HepG2 (cell line): Measurements from ENCODE around the gene SEC24A. TPM values are rescaled to one million over a fixed set of nuclear protein-coding genes. Genes with fewer than 3 reads are reported as not detected.
"Not testable (repeated sequence)": the region's sequence is repeated elsewhere in the genome, so short reads cannot be mapped to it uniquely, and the experiment has no call there.

Experiments
- ATAC-seq: fragments of 200-7000 bp; cut with Tn5 transposase; 3 replicates; pipeline ENCODE4 v1.9.1; 2020; ENCODE audit warnings: mild to moderate bottlenecking, moderate library complexity
- BruUV-seq: library from RNA; stranded (reverse); fragments of 400-500 nt; replicated peaks from 2 replicates; lab custom pipeline; 2021; lab: Mats Ljungman, UMichigan
- CTCF ChIA-PET: fragments of 300-600 bp; formaldehyde crosslinking; extraction: SDS; loops from one replicate; lab custom pipeline; 2021; ENCODE audit warnings: low total read pairs, inconsistent platforms, low intra/inter-chr PET ratio; lab: Yijun Ruan, JAX
- POLR2A ChIA-PET: fragments of 350-600 bp; sonication (Branson Sonifier 250); formaldehyde crosslinking; loops from one replicate; lab custom pipeline; 2020; ENCODE audit warnings: antibody characterized with exemption, inconsistent platforms; lab: Yijun Ruan, JAX
- DNase-seq: peaks from one replicate; pipeline ENCODE4 v3.0.0-alpha.2; 2015; ENCODE audit warnings: low spot score
- FAIRE-seq: peaks from 3 replicates; lab custom pipeline; 2011; peaks lifted over from hg19 to GRCh38; lab: Jason Lieb, UNC
- H2AFZ ChIP-seq: one replicate; pipeline ENCODE4 v1.6.1; 2011; ENCODE audit warnings: low read length, inconsistent platforms
- H3K27ac ChIP-seq: fragments of 300-600 bp; 3 replicates; pipeline ENCODE4 v1.8.0; 2011; ENCODE audit warnings: mixed run types, mild to moderate bottlenecking, mixed read lengths, low read length, inconsistent platforms; ENCODE audit not compliant: insufficient read depth; ENCODE audit errors: extremely low read length
- H3K27me3 ChIP-seq, 2 experiments: fragments of 200-600 bp in 1 of 2; 2 replicates in 1 of 2; 3 replicates in 1 of 2; pipeline versions ENCODE4 v1.6.0 to v1.8.0; 2011; ENCODE audit warnings: low read length in 2 of 2, mild to moderate bottlenecking in 2 of 2, moderate library complexity in 2 of 2, inconsistent platforms in 1 of 2; ENCODE audit not compliant: insufficient read depth in 2 of 2, control insufficient read depth in 1 of 2
- H3K36me3 ChIP-seq, 2 experiments: fragments of 200-600 bp in 1 of 2; replicated peaks in 1 of 2; 2 replicates in 1 of 2; 3 replicates in 1 of 2; pipeline versions ENCODE4 v1.5.1 to v1.8.0; 2011; ENCODE audit warnings: low read length in 2 of 2, inconsistent platforms in 1 of 2; ENCODE audit not compliant: insufficient read depth in 2 of 2, control insufficient read depth in 1 of 2
- H3K4me1 ChIP-seq: 2 replicates; pipeline ENCODE4 v1.5.1; 2012; ENCODE audit warnings: low read length, inconsistent platforms; ENCODE audit not compliant: insufficient read depth
- H3K4me2 ChIP-seq: 2 replicates; pipeline ENCODE4 v1.6.0; 2011; ENCODE audit warnings: low read depth, low read length, inconsistent platforms
- H3K4me3 ChIP-seq, 3 experiments: fragments of 200-600 bp in 1 of 3; sonication (generic), shearing (Covaris generic) in 1 of 3; replicated peaks in 1 of 3; 2 replicates each; pipeline ENCODE4 v1.5.1; 2011 to 2016; ENCODE audit warnings: low read length in 3 of 3, inconsistent platforms in 2 of 3, low read depth in 2 of 3, mild to moderate bottlenecking in 2 of 3, control low read depth in 1 of 3, mixed read lengths in 1 of 3; ENCODE audit not compliant: insufficient read depth in 1 of 3
- H3K79me2 ChIP-seq: one replicate; pipeline ENCODE4 v1.6.1; 2011; ENCODE audit warnings: low read length, inconsistent platforms; ENCODE audit not compliant: insufficient read depth
- H3K9ac ChIP-seq: 2 replicates; pipeline ENCODE4 v1.6.0; 2011; ENCODE audit warnings: mild to moderate bottlenecking, low read depth, low read length, inconsistent platforms; ENCODE audit not compliant: insufficient read depth
- H3K9me3 ChIP-seq: 2 replicates; pipeline ENCODE4 v1.5.1; 2012; ENCODE audit warnings: mild to moderate bottlenecking, low read length
- H4K20me1 ChIP-seq: 2 replicates; pipeline ENCODE4 v1.6.0; 2011; ENCODE audit warnings: inconsistent platforms, mild to moderate bottlenecking, low read length, moderate library complexity; ENCODE audit not compliant: insufficient read depth
- DPF2 ChIP-seq: sonication (generic); formaldehyde crosslinking; IDR thresholded peaks from 2 replicates; pipeline ENCODE4 v1.4.0; 2020; ENCODE audit warnings: mild to moderate bottlenecking, low read depth, missing genetic modification reagents, borderline replicate concordance
- HMGA1 ChIP-seq: sonication (generic); formaldehyde crosslinking; conservative IDR thresholded peaks from 2 replicates; pipeline ENCODE4 v1.4.0; 2020; ENCODE audit warnings: missing genetic modification reagents
- PHF21A ChIP-seq: sonication (generic); formaldehyde crosslinking; IDR thresholded peaks from 2 replicates; pipeline ENCODE4 v1.5.0; 2020; ENCODE audit warnings: mild to moderate bottlenecking, missing genetic modification reagents
- PHF5A ChIP-seq: IDR thresholded peaks from one replicate; pipeline ENCODE4 v1.6.1; 2018; ENCODE audit warnings: low read depth, missing genetic modification reagents; ENCODE audit not compliant: unreplicated experiment
- POGK ChIP-seq: sonication (generic); formaldehyde crosslinking; conservative IDR thresholded peaks from 2 replicates; pipeline ENCODE4 v1.8.0; 2022; ENCODE audit warnings: mild to moderate bottlenecking, moderate library complexity, missing genetic modification reagents
- SKIL ChIP-seq: sonication (generic); formaldehyde crosslinking; IDR thresholded peaks from 2 replicates; pipeline ENCODE4 v1.8.0; 2022; ENCODE audit warnings: missing genetic modification reagents, mild to moderate bottlenecking, moderate library complexity, borderline replicate concordance
- TMF1 ChIP-seq: sonication (generic); formaldehyde crosslinking; IDR thresholded peaks from 2 replicates; pipeline ENCODE4 v1.8.1; 2022; ENCODE audit warnings: low read depth, missing genetic modification reagents
- ZEB1 ChIP-seq: IDR thresholded peaks from 2 replicates; pipeline ENCODE4 v1.6.1; 2012; ENCODE audit warnings: mild to moderate bottlenecking, low read depth, inconsistent platforms; ENCODE audit not compliant: insufficient replicate concordance
- ZNF709 ChIP-seq: sonication (generic); formaldehyde crosslinking; IDR thresholded peaks from 2 replicates; pipeline ENCODE4 v1.5.0; 2020; ENCODE audit warnings: mild to moderate bottlenecking, missing genetic modification reagents
- WGBS: methylation state at CpG from one replicate; pipeline ENCODE4 v1.1.6; 2017; ENCODE audit warnings: low lambda C conversion rate; 5-methylcytosine and 5-hydroxymethylcytosine counted together
- in situ Hi-C: cut with HindIII; loops from 2 replicates; pipeline ENCODE4 v1.10.0; 2017; ENCODE audit warnings: low pct_unique_long_range_greater_than_20kb; ENCODE audit not compliant: extremely low pct_ligation_motif_present
- intact Hi-C: fragments of 100-400 bp; cut with micrococcal nuclease; formaldehyde crosslinking; loops from one replicate; pipeline ENCODE4 v1.10.0; 2022; ENCODE audit not compliant: unreplicated experiment
- polyA plus RNA-seq, 8 experiments: library from polyadenylated mRNA; depleted of rRNA in 3 of 8; stranded (reverse) in 7 of 8; unstranded in 1 of 8; fragments of >200 nt; fragmentation: Illumina TruSeq in 4 of 8; extraction: Trizol in 4 of 8; gene quantifications; 2 replicates each; pipeline versions ENCODE4 v1.2.1 to v1.2.3, GENCODE V29; 2011 to 2016; ENCODE audit warnings: low read depth in 4 of 8, missing spikeins in 1 of 8, mixed read lengths in 1 of 8; ENCODE audit not compliant: insufficient read depth in 1 of 8
- total RNA-seq, 5 experiments: library from RNA; depleted of rRNA; stranded (reverse); fragments of >200 nt; fragmentation: Illumina TruSeq; extraction: Trizol; gene quantifications; 2 replicates each; pipeline ENCODE4 v1.2.3, GENCODE V29; 2016; ENCODE audit warnings: low read depth in 1 of 5

The SEC24A gene
- total and polyA plus RNA-seq, 2 of the 13 experiments (the other 11 are each of a cell fraction or from before 2014, with no cell fraction given) = 30.5 to 56.8 TPM

- TF ChIP-seq DPF2 (CRISPR knock-in tag) (peak; percentile 44; the same call in 1 of the 2 replicates), PHF5A (CRISPR knock-in tag) (peak; percentile 59), ZEB1 (no peak), TMF1 (CRISPR knock-in tag) (peak; percentile 91; the same call in 1 of the 2 replicates), PHF21A (peak; percentile 91), POGK (CRISPR knock-in tag) (peak; percentile 91), ZNF709 (CRISPR knock-in tag) (peak; percentile 80), SKIL (CRISPR knock-in tag) (peak; percentile 91), HMGA1 (CRISPR knock-in tag) (no peak)
Measured at GRCh38 chr5:134648425-134649162, at the start of gene SEC24A (continued).

- POLR2A ChIA-PET = interaction anchor here (0.7 to 1.2 kb wide), 2 partner anchors 8 to 13 kb away, joined by 3 to 4 read pairs; no protein-coding TSS in a partner anchor
- intact Hi-C loops, H4K20me1 ChIP-seq, H2AFZ ChIP-seq, H3K4me3 ChIP-seq, DNase-seq, FAIRE-seq, H3K27me3 ChIP-seq, H3K9ac ChIP-seq, CTCF ChIA-PET, ATAC-seq, H3K79me2 ChIP-seq, H3K4me2 ChIP-seq, H3K27ac ChIP-seq, BruUV-seq, H3K9me3 ChIP-seq: not testable (repeated sequence)
- WGBS = 95% methylated on average over 3 of the region's 3 CpGs
- peaks cover 0 to 16% of the 10 kb centered on the region in 2 experiments; a peak in 2 of 5 replicates for H3K36me3 ChIP-seq
- in situ Hi-C loops = loop anchor here (25.0 kb wide), 1 partner anchor 413 kb away; the partner anchor contains the start of gene SKP1
- peaks cover 12% of the 10 kb centered on the region for H3K4me1 ChIP-seq
Measured at GRCh38 chr5:134599820-134600219, 48.8 kb upstream of the SEC24A start.
